Measurements from ENCODE around the gene VKORC1L1. TPM values are rescaled to one million over a fixed set of nuclear protein-coding genes. Genes with fewer than 3 reads are reported as not detected.
"Not testable (repeated sequence)": the region's sequence is repeated elsewhere in the genome, so short reads cannot be mapped to it uniquely, and the experiment has no call there.

The VKORC1L1 gene
- total RNA-seq, 1 donor from 2014 or later, result 25.0 TPM

DNA sequence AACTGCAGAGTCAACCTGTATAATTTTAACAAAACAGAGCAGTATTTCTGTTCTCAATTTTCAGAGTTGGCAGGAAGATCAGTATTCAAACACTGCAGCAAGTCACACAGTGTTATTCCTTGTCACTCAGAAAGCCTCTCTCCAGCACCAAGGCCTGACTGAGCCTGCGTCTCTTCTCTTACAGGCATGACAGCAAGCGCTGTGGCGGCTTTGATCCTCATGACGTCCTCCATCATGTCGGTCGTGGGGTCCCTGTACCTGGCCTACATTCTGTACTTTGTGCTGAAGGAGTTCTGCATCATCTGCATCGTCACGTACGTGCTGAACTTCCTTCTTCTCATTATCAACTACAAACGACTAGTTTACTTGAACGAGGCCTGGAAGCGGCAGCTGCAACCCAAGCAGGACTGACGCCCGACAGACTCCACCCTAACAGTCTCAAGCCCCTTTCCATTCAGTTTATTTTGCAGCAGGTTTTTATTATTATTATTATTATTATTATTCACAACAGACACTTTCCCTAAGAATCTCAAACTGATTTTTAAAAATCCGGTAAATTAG is 81.1 kb downstream of the VKORC1L1 start:
- Mint-ChIP-seq H3K4me3 (ENCODE audit: low read depth) (no peak overlapping the region), H3K36me3 (ENCODE audit: insufficient read depth) (peaks cover 10% of the 10 kb centered on the region), H3K9me3 (ENCODE audit: low read depth) (no peaks in the 10 kb centered on the region), H3K27me3 (no peaks in the 10 kb centered on the region), H3K27ac (no peak overlapping the region), H3K4me1 (ENCODE audit: low read depth) (peaks cover 2% of the 10 kb centered on the region)
- TF ChIP-seq, protein P1, sequence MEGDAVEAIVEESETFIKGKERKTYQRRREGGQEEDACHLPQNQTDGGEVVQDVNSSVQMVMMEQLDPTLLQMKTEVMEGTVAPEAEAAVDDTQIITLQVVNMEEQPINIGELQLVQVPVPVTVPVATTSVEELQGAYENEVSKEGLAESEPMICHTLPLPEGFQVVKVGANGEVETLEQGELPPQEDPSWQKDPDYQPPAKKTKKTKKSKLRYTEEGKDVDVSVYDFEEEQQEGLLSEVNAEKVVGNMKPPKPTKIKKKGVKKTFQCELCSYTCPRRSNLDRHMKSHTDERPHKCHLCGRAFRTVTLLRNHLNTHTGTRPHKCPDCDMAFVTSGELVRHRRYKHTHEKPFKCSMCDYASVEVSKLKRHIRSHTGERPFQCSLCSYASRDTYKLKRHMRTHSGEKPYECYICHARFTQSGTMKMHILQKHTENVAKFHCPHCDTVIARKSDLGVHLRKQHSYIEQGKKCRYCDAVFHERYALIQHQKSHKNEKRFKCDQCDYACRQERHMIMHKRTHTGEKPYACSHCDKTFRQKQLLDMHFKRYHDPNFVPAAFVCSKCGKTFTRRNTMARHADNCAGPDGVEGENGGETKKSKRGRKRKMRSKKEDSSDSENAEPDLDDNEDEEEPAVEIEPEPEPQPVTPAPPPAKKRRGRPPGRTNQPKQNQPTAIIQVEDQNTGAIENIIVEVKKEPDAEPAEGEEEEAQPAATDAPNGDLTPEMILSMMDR (IDR thresholded peaks at IDR 0.05; ENCODE audit: unreplicated experiment), result no peak
- no peak for DNase-seq (ENCODE audit: low spot score, unreplicated experiment)

DNA sequence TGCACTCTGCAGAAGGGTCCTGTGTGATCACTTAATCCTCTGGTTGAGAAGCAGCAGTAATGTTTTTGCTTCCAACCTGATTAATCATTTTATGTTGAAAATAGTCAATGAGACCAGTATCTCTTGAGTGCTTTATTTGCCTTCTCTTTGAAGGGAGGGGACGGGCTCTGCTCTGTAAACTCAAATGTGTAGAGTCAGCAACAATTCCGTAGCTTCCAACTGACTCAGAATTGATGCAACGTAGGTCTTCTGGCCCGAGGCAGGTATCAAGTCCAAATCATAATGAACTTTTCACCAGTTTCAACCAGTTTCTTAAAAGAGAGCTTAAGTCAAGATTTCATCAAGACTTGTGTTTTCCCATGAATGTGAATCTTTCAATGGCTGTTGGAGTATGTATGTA is 82.8 kb downstream of the VKORC1L1 start:
- H3K36me3 Mint-ChIP-seq (ENCODE audit: insufficient read depth), result peaks cover 13% of the 10 kb centered on the region
- H3K27ac Mint-ChIP-seq, result no peak overlapping the region
- TF ChIP-seq, protein P1 (IDR thresholded peaks at IDR 0.05; ENCODE audit: unreplicated experiment), result no peak
- H3K4me3 Mint-ChIP-seq (ENCODE audit: low read depth), result no peak overlapping the region
- no peak for DNase-seq (ENCODE audit: low spot score, unreplicated experiment)
- no peaks in the 10 kb centered on the region for H3K9me3 Mint-ChIP-seq (ENCODE audit: low read depth)
- peaks cover 2% of the 10 kb centered on the region for H3K4me1 Mint-ChIP-seq (ENCODE audit: low read depth)
- no peaks in the 10 kb centered on the region for H3K27me3 Mint-ChIP-seq

DNA sequence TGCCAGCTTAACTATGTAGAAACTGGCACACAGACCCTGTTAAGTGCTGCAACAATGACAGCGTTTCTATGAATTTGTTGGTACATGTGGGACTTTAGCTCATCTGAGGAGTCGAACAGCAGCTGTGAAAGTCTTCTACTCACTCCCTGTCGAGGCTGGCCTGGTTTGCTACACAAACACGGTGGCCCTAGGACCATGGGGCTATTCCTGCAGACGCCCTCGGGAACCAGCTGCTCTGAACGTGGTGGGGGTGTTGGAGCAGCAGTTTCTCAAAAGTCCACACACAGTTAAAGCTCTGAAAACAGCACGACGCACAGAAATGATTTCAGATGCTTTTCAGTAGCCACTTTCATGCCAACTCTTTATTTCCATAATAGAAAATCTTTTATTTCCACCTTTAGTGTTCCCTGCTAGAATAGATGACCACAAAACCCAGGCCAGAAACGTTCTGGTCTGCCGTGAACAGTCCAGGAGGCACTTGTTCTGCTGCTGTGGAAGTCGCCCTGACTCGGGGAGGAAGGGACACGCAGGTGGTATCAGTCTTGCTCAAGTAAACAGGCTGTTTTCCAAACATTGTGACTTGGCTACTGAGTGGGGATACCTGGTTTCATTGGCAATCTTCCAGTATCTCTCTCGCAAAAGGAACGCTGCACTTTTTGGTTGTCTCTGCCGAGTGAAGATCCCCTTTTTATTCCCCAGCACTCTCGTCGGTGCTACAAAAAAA is 87.6 kb downstream of the VKORC1L1 start:
- Mint-ChIP-seq H3K27ac (no peak overlapping the region), H3K4me1 (ENCODE audit: low read depth) (no peaks in the 10 kb centered on the region), H3K27me3 (no peaks in the 10 kb centered on the region), H3K9me3 (ENCODE audit: low read depth) (no peaks in the 10 kb centered on the region), H3K4me3 (ENCODE audit: low read depth) (no peak overlapping the region), H3K36me3 (ENCODE audit: insufficient read depth) (peaks cover 17% of the 10 kb centered on the region)
- no peak for DNase-seq (ENCODE audit: low spot score, unreplicated experiment)
- TF ChIP-seq, protein P1 (IDR thresholded peaks at IDR 0.05; ENCODE audit: unreplicated experiment), result no peak

DNA sequence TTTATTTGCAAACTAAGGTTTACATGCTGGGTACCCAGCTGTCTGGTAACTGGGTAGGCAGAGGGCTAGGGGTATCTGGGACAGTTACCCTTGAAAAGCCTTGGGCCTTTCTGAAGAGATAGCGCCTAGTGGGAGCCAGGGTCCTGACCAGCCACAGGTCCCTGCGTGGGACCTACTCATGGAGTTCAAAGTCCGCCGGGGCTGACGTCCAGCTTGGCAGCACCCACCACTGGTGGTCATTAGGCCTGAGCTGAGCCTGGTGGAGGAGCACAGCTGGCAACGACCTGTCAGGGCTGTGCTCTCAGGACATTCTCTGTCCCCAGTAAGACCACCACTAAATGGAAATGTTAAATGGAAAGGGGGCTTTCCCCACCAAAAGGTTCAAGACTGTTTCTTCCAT is 89.2 kb downstream of the VKORC1L1 start:
- Mint-ChIP-seq H3K9me3 (ENCODE audit: low read depth) (no peaks in the 10 kb centered on the region), H3K27ac (no peak overlapping the region), H3K4me1 (ENCODE audit: low read depth) (no peaks in the 10 kb centered on the region), H3K36me3 (ENCODE audit: insufficient read depth) (peaks cover 22% of the 10 kb centered on the region), H3K4me3 (ENCODE audit: low read depth) (no peak overlapping the region), H3K27me3 (no peaks in the 10 kb centered on the region)
- DNase-seq (ENCODE audit: low spot score, unreplicated experiment), result no peak
- TF ChIP-seq, protein P1 (IDR thresholded peaks at IDR 0.05; ENCODE audit: unreplicated experiment), result no peak

DNA sequence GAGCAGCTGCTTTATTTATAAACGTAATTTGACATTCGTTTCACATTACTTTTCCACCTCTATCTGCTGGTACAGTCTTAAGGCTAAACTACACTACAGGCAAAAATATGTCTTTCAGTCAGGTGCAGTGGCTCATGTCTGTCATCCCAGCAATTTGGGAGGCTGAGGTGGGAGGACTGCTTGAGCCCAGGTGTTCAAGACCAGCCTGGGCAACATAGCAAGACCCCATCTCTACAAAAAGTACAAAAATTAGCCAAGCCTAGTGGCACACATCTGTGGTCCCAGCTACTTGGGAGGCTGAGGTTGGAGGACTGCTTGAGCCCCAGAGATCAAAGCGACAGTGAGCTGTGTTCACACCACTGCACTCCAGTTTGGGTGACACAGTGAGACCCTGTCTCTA is 91.8 kb downstream of the VKORC1L1 start:
- H3K36me3 Mint-ChIP-seq (ENCODE audit: insufficient read depth), result peaks cover 22% of the 10 kb centered on the region

DNA sequence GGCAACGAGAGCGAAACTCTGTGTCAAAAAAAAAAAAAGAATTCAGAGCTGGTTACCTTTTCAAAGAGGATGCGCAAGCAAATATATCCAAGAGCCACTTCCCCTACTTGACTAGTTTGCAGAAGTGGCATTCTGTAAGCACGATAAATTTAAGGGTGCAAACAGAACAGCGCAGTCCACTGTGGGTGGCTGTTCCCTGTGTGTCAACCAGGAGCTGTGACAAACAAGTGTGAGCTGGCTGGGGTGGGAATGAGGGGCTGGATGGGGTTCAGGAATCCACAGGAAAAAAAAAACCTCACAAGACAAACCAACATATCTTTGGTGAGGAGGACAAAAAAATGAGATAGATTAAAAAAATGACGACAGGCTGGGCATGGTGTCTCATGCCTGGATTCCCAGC is 93.3 kb downstream of the VKORC1L1 start:
- no peak for DNase-seq (ENCODE audit: low spot score, unreplicated experiment)
- Mint-ChIP-seq H3K4me1 (ENCODE audit: low read depth) (no peaks in the 10 kb centered on the region), H3K36me3 (ENCODE audit: insufficient read depth) (peaks cover 24% of the 10 kb centered on the region), H3K27me3 (no peaks in the 10 kb centered on the region), H3K4me3 (ENCODE audit: low read depth) (no peak overlapping the region), H3K9me3 (ENCODE audit: low read depth) (no peaks in the 10 kb centered on the region), H3K27ac (no peak overlapping the region)
- TF ChIP-seq, protein P1 (IDR thresholded peaks at IDR 0.05; ENCODE audit: unreplicated experiment), result no peak

More for the DNA sequence above, 91.8 kb downstream of the VKORC1L1 start:
- H3K4me3 Mint-ChIP-seq (ENCODE audit: low read depth); H3K9me3 Mint-ChIP-seq (ENCODE audit: low read depth); H3K27ac Mint-ChIP-seq; H3K27me3 Mint-ChIP-seq; H3K4me1 Mint-ChIP-seq (ENCODE audit: low read depth); DNase-seq (ENCODE audit: low spot score, unreplicated experiment): not testable (repeated sequence)
